ENCODE results near the gene SLC16A10. TPM values are rescaled to one million over a fixed set of nuclear protein-coding genes. Genes with fewer than 3 reads are reported as not detected.

SLC16A10 gene
- total and polyA plus RNA-seq, 2 of the 13 experiments (the other 11 are each of a cell fraction or from before 2014, with no cell fraction given) = 8.2 to 20.1 TPM

DNA sequence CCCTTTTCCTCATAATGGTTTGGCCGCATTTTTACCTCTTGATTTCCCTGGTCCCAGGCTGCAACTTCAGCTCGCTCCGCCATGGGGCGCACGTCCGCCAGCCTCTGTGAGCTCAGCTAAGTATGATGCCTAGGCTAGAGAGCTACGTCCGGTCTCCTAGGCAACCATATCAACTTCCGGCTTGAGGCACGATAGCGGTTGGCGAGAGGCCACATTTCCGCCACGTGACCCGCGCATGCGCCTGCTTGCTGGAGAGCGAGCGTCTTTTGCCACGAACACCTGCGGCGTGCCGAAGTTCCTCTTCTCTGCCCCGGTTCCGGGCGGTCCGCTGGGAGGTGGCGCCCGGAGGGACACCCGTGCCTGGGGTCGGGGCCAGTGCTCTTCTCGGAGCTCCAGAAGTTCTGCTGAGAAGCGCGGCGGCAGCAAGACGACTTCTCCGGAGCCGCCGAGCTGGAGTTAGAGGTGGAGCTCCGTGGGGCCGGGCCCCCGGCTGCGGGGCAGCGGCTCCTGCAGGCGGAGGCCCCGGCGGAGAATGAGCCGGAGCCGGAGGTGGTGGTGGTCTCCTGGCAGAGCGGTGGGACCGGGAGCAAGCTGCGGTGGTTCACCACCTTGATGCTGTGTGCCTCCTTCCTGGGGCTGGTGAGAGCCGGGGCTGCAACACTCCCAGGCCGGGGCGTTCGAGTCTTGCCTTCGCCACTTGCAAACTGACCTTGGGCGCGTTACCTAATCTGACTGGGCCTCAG is 172.0 kb downstream of the SLC16A10 start (continued):
- TF ChIP-seq, protein P1, sequence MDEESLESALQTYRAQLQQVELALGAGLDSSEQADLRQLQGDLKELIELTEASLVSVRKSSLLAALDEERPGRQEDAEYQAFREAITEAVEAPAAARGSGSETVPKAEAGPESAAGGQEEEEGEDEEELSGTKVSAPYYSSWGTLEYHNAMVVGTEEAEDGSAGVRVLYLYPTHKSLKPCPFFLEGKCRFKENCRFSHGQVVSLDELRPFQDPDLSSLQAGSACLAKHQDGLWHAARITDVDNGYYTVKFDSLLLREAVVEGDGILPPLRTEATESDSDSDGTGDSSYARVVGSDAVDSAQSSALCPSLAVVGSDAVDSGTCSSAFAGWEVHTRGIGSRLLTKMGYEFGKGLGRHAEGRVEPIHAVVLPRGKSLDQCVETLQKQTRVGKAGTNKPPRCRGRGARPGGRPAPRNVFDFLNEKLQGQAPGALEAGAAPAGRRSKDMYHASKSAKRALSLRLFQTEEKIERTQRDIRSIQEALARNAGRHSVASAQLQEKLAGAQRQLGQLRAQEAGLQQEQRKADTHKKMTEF (CRISPR knock-in tag; IDR thresholded peaks at IDR 0.05) = peak; percentile 96
- TF ChIP-seq U2AF1 (optimal IDR thresholded peaks at IDR 0.05; ENCODE audit: low read depth, low read length) (no peak), GFI1 (CRISPR knock-in tag; IDR thresholded peaks at IDR 0.05; ENCODE audit: borderline replicate concordance) (no peak), ZNF775 (CRISPR knock-in tag; IDR thresholded peaks at IDR 0.05; ENCODE audit: borderline replicate concordance) (peak; percentile 51; the same call in 1 of the 2 replicates), CHD2 (IDR thresholded peaks at IDR 0.05; ENCODE audit: low read depth, low read length) (no peak), ZBTB42 (CRISPR knock-in tag; IDR thresholded peaks at IDR 0.05) (no peak), ZNF557 (CRISPR knock-in tag; IDR thresholded peaks at IDR 0.05) (no peak; the same call in 1 of the 2 replicates), RORA (CRISPR knock-in tag; IDR thresholded peaks at IDR 0.05) (no peak), SMYD3 (CRISPR knock-in tag; IDR thresholded peaks at IDR 0.05) (0 out of 2 replicates have a peak, but pooled peaks have one; percentile 68), ZC3H13 (CRISPR knock-in tag; IDR thresholded peaks at IDR 0.05) (peak; percentile 68; the same call in 1 of the 2 replicates), MXD4 (CRISPR knock-in tag; IDR thresholded peaks at IDR 0.05) (peak; percentile 94)
- TF ChIP-seq, protein P2, sequence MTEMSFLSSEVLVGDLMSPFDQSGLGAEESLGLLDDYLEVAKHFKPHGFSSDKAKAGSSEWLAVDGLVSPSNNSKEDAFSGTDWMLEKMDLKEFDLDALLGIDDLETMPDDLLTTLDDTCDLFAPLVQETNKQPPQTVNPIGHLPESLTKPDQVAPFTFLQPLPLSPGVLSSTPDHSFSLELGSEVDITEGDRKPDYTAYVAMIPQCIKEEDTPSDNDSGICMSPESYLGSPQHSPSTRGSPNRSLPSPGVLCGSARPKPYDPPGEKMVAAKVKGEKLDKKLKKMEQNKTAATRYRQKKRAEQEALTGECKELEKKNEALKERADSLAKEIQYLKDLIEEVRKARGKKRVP (CRISPR knock-in tag; IDR thresholded peaks at IDR 0.05) = no peak; a peak in 1 of 4 replicates
- TF ChIP-seq, protein P3, sequence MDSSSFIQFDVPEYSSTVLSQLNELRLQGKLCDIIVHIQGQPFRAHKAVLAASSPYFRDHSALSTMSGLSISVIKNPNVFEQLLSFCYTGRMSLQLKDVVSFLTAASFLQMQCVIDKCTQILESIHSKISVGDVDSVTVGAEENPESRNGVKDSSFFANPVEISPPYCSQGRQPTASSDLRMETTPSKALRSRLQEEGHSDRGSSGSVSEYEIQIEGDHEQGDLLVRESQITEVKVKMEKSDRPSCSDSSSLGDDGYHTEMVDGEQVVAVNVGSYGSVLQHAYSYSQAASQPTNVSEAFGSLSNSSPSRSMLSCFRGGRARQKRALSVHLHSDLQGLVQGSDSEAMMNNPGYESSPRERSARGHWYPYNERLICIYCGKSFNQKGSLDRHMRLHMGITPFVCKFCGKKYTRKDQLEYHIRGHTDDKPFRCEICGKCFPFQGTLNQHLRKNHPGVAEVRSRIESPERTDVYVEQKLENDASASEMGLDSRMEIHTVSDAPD (CRISPR knock-in tag; IDR thresholded peaks at IDR 0.05) = no peak
- TF ChIP-seq, protein P4, sequence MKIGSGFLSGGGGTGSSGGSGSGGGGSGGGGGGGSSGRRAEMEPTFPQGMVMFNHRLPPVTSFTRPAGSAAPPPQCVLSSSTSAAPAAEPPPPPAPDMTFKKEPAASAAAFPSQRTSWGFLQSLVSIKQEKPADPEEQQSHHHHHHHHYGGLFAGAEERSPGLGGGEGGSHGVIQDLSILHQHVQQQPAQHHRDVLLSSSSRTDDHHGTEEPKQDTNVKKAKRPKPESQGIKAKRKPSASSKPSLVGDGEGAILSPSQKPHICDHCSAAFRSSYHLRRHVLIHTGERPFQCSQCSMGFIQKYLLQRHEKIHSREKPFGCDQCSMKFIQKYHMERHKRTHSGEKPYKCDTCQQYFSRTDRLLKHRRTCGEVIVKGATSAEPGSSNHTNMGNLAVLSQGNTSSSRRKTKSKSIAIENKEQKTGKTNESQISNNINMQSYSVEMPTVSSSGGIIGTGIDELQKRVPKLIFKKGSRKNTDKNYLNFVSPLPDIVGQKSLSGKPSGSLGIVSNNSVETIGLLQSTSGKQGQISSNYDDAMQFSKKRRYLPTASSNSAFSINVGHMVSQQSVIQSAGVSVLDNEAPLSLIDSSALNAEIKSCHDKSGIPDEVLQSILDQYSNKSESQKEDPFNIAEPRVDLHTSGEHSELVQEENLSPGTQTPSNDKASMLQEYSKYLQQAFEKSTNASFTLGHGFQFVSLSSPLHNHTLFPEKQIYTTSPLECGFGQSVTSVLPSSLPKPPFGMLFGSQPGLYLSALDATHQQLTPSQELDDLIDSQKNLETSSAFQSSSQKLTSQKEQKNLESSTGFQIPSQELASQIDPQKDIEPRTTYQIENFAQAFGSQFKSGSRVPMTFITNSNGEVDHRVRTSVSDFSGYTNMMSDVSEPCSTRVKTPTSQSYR (CRISPR knock-in tag; IDR thresholded peaks at IDR 0.05; ENCODE audit: borderline replicate concordance) = no peak
- TF ChIP-seq, protein P5, sequence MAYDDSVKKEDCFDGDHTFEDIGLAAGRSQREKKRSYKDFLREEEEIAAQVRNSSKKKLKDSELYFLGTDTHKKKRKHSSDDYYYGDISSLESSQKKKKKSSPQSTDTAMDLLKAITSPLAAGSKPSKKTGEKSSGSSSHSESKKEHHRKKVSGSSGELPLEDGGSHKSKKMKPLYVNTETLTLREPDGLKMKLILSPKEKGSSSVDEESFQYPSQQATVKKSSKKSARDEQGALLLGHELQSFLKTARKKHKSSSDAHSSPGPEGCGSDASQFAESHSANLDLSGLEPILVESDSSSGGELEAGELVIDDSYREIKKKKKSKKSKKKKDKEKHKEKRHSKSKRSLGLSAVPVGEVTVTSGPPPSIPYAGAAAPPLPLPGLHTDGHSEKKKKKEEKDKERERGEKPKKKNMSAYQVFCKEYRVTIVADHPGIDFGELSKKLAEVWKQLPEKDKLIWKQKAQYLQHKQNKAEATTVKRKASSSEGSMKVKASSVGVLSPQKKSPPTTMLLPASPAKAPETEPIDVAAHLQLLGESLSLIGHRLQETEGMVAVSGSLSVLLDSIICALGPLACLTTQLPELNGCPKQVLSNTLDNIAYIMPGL (CRISPR knock-in tag; IDR thresholded peaks at IDR 0.05; ENCODE audit: borderline replicate concordance in 1 of 2, low read depth in 1 of 2) = peak; percentile 91 to 92
- TF ChIP-seq, protein P6, sequence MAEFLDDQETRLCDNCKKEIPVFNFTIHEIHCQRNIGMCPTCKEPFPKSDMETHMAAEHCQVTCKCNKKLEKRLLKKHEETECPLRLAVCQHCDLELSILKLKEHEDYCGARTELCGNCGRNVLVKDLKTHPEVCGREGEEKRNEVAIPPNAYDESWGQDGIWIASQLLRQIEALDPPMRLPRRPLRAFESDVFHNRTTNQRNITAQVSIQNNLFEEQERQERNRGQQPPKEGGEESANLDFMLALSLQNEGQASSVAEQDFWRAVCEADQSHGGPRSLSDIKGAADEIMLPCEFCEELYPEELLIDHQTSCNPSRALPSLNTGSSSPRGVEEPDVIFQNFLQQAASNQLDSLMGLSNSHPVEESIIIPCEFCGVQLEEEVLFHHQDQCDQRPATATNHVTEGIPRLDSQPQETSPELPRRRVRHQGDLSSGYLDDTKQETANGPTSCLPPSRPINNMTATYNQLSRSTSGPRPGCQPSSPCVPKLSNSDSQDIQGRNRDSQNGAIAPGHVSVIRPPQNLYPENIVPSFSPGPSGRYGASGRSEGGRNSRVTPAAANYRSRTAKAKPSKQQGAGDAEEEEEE (CRISPR knock-in tag; IDR thresholded peaks at IDR 0.05; ENCODE audit: borderline replicate concordance) = no peak; the same call in 1 of the 2 replicates
